Ascending aorta (tissue), 2 donors: ENCODE data around the gene TM4SF4. TPM values are rescaled to one million over a fixed set of nuclear protein-coding genes. Genes with fewer than 3 reads are reported as not detected.

Source experiments
- DNase-seq, 2 donors: peaks; one replicate each; pipeline ENCODE4 v3.0.0-alpha.2; 2019; ENCODE audit warnings: low spot score in 2 of 2
- H3K27ac ChIP-seq, 2 donors: fragments of 200-600 bp; sonication (generic); one replicate each; pipeline ENCODE4 v1.5.1; 2016 to 2017; ENCODE audit warnings: mild to moderate bottlenecking in 1 of 2
- H3K27me3 ChIP-seq: fragments of 200-600 bp; sonication (generic); one replicate; pipeline ENCODE4 v1.5.1; 2017
- H3K36me3 ChIP-seq, 2 donors: fragments of 200-600 bp; sonication (generic); one replicate each; pipeline ENCODE4 v1.5.1; 2016
- H3K4me1 ChIP-seq, 2 donors: fragments of 200-600 bp; sonication (generic); one replicate each; pipeline ENCODE4 v1.5.1; 2016 to 2017; ENCODE audit warnings: mild to moderate bottlenecking in 1 of 2
- H3K4me3 ChIP-seq, 2 donors: fragments of 200-600 bp; sonication (generic); one replicate each; pipeline ENCODE4 v1.5.1; 2016 to 2017; ENCODE audit warnings: mild to moderate bottlenecking in 1 of 2
- H3K9me3 ChIP-seq, 2 donors: fragments of 200-600 bp; sonication (generic); one replicate each; pipeline ENCODE4 v1.5.1; 2016
- intact Hi-C: fragments of 100-400 bp; cut with DNase I; formaldehyde crosslinking; loops from one replicate; pipeline ENCODE4 v1.15.1; 2023
- total RNA-seq: library from RNA; depleted of rRNA; stranded (reverse); fragments of >200 nt; gene quantifications from one replicate; pipeline ENCODE4 v1.1.0, GENCODE V29; 2016
- TF ChIP-seq, protein P1 (sequence below), 3 experiments: fragments of 200-600 bp in 2 of 3; fragments of 450-650 bp in 1 of 3; sonication (generic) in 2 of 3; IDR thresholded peaks; one replicate each; pipeline ENCODE4 v1.5.1; 2016 to 2019; ENCODE audit warnings: antibody characterized with exemption in 3 of 3, mild to moderate bottlenecking in 1 of 3, moderate library complexity in 1 of 3

The TM4SF4 gene
- total RNA-seq, 1 donor from 2014 or later: not detected

DNA sequence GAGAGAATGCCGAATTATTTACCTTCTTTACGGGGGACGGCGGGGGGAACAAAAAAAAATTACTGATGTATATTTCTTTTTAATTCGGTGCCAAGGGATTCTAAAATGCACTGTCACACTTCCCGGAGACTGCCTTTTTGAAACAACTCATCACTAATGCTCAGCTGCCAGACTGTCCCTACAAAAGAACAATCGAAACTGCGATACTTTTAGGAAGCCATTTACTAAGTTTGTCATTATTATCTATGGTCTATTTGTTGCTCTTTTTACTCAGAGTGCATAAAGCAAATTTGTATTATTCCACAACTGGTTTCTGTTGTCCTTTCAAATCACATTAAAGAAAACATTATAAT, 60.8 kb downstream of the TM4SF4 start:
- no peak for DNase-seq
- no peaks in the 10 kb centered on the region for H3K27me3 ChIP-seq
- intact Hi-C loops: no loop called here
- H3K27ac ChIP-seq: peak overlapping the region; percentile 66 to 82
- peaks cover 0 to 65% of the 10 kb centered on the region in 2 donors for H3K4me1 ChIP-seq
- no peaks in the 10 kb centered on the region for H3K9me3 ChIP-seq
- no peak overlapping the region for H3K4me3 ChIP-seq
- TF ChIP-seq, protein P1, sequence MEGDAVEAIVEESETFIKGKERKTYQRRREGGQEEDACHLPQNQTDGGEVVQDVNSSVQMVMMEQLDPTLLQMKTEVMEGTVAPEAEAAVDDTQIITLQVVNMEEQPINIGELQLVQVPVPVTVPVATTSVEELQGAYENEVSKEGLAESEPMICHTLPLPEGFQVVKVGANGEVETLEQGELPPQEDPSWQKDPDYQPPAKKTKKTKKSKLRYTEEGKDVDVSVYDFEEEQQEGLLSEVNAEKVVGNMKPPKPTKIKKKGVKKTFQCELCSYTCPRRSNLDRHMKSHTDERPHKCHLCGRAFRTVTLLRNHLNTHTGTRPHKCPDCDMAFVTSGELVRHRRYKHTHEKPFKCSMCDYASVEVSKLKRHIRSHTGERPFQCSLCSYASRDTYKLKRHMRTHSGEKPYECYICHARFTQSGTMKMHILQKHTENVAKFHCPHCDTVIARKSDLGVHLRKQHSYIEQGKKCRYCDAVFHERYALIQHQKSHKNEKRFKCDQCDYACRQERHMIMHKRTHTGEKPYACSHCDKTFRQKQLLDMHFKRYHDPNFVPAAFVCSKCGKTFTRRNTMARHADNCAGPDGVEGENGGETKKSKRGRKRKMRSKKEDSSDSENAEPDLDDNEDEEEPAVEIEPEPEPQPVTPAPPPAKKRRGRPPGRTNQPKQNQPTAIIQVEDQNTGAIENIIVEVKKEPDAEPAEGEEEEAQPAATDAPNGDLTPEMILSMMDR (IDR thresholded peaks at IDR 0.05): no peak
- H3K36me3 ChIP-seq: no peaks in the 10 kb centered on the region

DNA sequence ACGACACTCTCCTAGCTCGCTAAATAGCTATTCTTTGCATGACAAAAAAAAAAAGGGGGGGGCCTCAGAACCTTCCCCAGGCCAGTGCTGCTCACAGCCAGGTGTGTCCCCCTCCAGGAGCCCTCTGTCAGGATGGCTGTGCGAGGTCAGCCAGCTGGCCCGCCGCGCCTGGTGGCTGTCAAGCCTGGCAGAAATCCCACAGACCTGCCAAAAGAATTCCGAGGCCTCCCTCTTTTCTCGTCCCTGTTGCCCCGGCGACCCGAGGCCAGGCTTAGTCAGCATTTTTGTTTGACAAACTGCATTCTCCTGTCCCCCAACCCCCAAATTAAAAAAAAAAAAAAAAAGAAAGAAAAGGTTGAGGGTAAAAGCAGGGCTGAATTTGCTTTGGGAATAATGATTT, 61.9 kb downstream of the TM4SF4 start:
- H3K27ac ChIP-seq: peak overlapping the region; percentile 37 to 47
- TF ChIP-seq, protein P1 (IDR thresholded peaks at IDR 0.05): no peak
- H3K4me3 ChIP-seq: peak overlapping the region in 1 of 2 donors; percentile 18
- no peaks in the 10 kb centered on the region for H3K27me3 ChIP-seq
- no peaks in the 10 kb centered on the region for H3K36me3 ChIP-seq
- DNase-seq: peak in 1 of 2 donors; percentile 69
- H3K9me3 ChIP-seq: no peaks in the 10 kb centered on the region
- intact Hi-C loops: no loop called here
- H3K4me1 ChIP-seq: peaks cover 0 to 59% of the 10 kb centered on the region in 2 donors

DNA sequence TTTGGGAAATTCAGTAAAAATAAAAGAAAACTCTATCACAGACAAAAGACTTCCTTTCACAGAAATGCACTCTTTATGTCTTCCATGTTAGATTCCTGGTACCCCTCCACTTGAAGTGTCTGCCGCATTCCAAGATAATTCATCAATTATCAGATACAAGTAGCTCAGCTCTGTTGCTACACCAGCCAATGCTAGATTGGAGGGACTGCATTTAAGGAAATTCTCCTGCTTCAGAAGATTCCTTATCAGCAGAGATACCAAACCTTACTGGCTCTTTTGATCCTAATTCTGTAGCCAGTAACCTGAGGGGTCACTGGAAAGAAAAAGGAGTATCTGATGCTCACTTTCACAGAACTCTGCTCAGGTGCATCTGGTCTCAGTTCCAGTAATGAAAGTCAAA, 63.9 kb downstream of the TM4SF4 start:
- H3K9me3 ChIP-seq: no peaks in the 10 kb centered on the region
- DNase-seq: no peak
- no peak overlapping the region for H3K27ac ChIP-seq
- H3K4me3 ChIP-seq: no peak overlapping the region
- H3K4me1 ChIP-seq: peaks cover 0 to 53% of the 10 kb centered on the region in 2 donors
- no peaks in the 10 kb centered on the region for H3K27me3 ChIP-seq
- peaks cover 7 to 8% of the 10 kb centered on the region in 2 donors for H3K36me3 ChIP-seq
- intact Hi-C loops: no loop called here
- TF ChIP-seq, protein P1 (IDR thresholded peaks at IDR 0.05): no peak

DNA sequence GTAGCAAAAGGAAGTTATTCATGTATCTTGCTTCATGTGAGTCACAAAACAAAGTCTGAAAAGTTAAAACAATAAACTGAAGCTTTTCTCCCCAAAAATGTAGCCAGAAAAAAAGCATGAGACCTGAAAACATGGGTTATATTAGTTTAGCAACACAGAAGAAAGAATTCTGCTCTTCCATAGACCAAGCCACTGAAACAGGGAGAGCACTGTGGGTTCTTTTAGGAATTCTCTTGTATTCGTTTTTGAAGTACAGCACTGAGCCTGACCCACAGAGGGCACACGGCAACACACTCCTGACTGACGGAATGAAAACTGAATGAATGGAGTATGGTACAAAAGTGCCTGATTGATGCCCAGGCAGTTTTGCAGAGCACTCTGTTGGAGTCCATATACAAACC, 66.6 kb downstream of the TM4SF4 start:
- Histone ChIP-seq H3K9me3 (no peaks in the 10 kb centered on the region), H3K27me3 (no peaks in the 10 kb centered on the region), H3K27ac (peak overlapping the region; percentile 4 to 39), H3K4me1 (peaks cover 0 to 37% of the 10 kb centered on the region in 2 donors), H3K36me3 (peaks cover 7 to 8% of the 10 kb centered on the region in 2 donors), H3K4me3 (no peak overlapping the region)
- TF ChIP-seq, protein P1 (IDR thresholded peaks at IDR 0.05): peak in 1 of 3 experiments; percentile 32
- intact Hi-C loops: no loop called here
- no peak for DNase-seq

DNA sequence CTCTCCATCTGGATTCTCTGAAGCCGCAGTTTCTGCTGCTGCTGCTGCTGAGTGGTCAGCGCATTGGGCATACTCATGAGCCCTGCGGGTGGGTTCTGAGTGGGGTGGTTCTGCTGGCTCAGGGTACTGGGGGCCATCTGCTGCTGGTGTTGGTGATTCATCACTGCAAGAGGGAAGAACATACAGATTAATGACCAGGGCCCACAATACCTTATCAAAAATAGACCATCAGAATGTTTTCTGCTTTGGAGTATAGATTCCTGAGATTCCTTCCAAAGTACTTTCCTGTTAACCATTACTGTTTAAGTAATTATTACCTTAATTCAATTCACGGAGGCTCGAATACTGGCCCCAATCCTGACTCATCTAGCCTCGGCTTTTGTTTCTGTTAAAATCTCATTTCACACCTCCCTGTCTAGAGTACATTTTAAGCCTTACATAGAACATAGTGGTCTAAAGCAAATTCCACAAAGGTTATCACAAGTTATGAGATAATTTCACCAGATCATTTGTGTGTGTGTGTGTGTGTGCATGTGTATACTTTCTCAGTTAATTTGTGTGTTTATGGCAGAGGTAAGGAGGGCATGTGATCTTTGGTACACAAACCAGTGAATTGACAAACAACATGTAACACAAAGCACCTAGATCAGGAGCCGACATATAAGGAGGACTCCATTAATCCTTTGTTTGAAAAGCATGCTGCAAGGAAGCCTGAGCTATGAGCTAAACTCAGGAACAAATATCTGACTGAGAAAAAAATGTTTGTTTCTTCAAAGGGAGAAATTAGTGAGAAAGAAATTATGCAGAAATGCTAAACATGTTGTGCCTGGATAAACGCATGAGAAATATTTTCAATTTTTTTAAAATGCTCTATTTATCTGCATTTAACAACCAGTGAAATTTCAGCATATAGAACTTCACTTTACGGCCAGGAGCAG, 68.1 kb downstream of the TM4SF4 start:
- Histone ChIP-seq H3K36me3 (peaks cover 7 to 8% of the 10 kb centered on the region in 2 donors), H3K27me3 (no peaks in the 10 kb centered on the region), H3K4me1 (peaks cover 0 to 30% of the 10 kb centered on the region in 2 donors), H3K27ac (peak overlapping the region; percentile 4 to 12), H3K4me3 (no peak overlapping the region), H3K9me3 (no peaks in the 10 kb centered on the region)
- no peak for DNase-seq
- TF ChIP-seq, protein P1 (IDR thresholded peaks at IDR 0.05): no peak
- intact Hi-C loops: no loop called here
